NCI-H2029 treated with DMSO at 0.1 percent for 48 hours (cell line): ENCODE results near the gene LRRC51.

Source experiments
- DNase-seq: peaks from one replicate; lab custom pipeline; 2025; lab: John Stamatoyannopoulos, UW

Gene LRRC51

GRCh38 chr11:72070491-72070890 is 10.2 kb upstream of the LRRC51 start:
- DNase-seq, result no peak

GRCh38 chr11:72072348-72072747 is 8.3 kb upstream of the LRRC51 start:
- no peak for DNase-seq

GRCh38 chr11:72075109-72075508 is 5.5 kb upstream of the LRRC51 start:
- no peak for DNase-seq

- no peak for DNase-seq
Observed at GRCh38 chr11:72075756-72076155, 4.9 kb upstream of the LRRC51 start.

- no peak for DNase-seq
Observed at GRCh38 chr11:72078477-72078876, 2.2 kb upstream of the LRRC51 start.

GRCh38 chr11:72079819-72080325 is 778 bp upstream of the LRRC51 start:
- DNase-seq, result no peak

- no peak for DNase-seq
Observed at GRCh38 chr11:72081184-72081644, 564 bp downstream of the LRRC51 start.

GRCh38 chr11:72081821-72082453 is 1.3 kb downstream of the LRRC51 start:
- DNase-seq, result no peak

- DNase-seq, result no peak
Observed at GRCh38 chr11:72083414-72083813, 2.8 kb downstream of the LRRC51 start.

GRCh38 chr11:72084076-72084475 is 3.4 kb downstream of the LRRC51 start:
- DNase-seq, result no peak

- DNase-seq, result no peak
Observed at GRCh38 chr11:72084965-72085364, 4.3 kb downstream of the LRRC51 start.

- peak; percentile 28 for DNase-seq
Observed at GRCh38 chr11:72085621-72086351, 5.1 kb downstream of the LRRC51 start.

GRCh38 chr11:72088076-72088808 is 7.6 kb downstream of the LRRC51 start:
- no peak for DNase-seq

- DNase-seq, result no peak
Observed at GRCh38 chr11:72091292-72091691, 10.6 kb downstream of the LRRC51 start.

GRCh38 chr11:72098741-72099140 is 18.1 kb downstream of the LRRC51 start:
- no peak for DNase-seq

- no peak for DNase-seq
Observed at GRCh38 chr11:72100009-72100408, 19.4 kb downstream of the LRRC51 start.

- DNase-seq, result no peak
Observed at GRCh38 chr11:72100462-72100861, 19.8 kb downstream of the LRRC51 start.

- DNase-seq, result no peak
Observed at GRCh38 chr11:72102162-72102561, 21.5 kb downstream of the LRRC51 start.

GRCh38 chr11:72102631-72102945 is 21.9 kb downstream of the LRRC51 start:
- DNase-seq, result no peak

GRCh38 chr11:72102946-72103753 is 22.5 kb downstream of the LRRC51 start, which contains the start of gene LAMTOR1:
LAMTOR1 (minus strand) TSS chr11:72103297; CDS start chr11:72103224, 73 bp downstream.
- DNase-seq, result peak; percentile 90

- DNase-seq, result no peak
Observed at GRCh38 chr11:72103754-72104167, 23.1 kb downstream of the LRRC51 start.

GRCh38 chr11:72105888-72106287 is 25.2 kb downstream of the LRRC51 start, which contains the start of gene TOMT:
TOMT (plus strand) TSS chr11:72105924; CDS start chr11:72105952, 28 bp downstream.
- no peak for DNase-seq
